Mesendoderm (in vitro differentiated cells): ENCODE results near the gene ALX3.

Source experiments
- DNase-seq: peaks from one replicate; pipeline ENCODE4 v3.0.0; 2013
- H2AK5ac ChIP-seq: 2 replicates; pipeline ENCODE4 v1.6.1; 2013; ENCODE audit warnings: low read length, inconsistent platforms
- H2BK120ac ChIP-seq: 2 replicates; pipeline ENCODE4 v1.6.1; 2013; ENCODE audit warnings: low read depth, mild to moderate bottlenecking, low read length, moderate library complexity, mixed read lengths
- H2BK15ac ChIP-seq: replicated peaks from 2 replicates; pipeline ENCODE4 v1.6.1; 2013; ENCODE audit warnings: low read depth, mild to moderate bottlenecking, moderate library complexity
- H2BK5ac ChIP-seq: 2 replicates; pipeline ENCODE4 v1.6.1; 2013; ENCODE audit warnings: low read length, inconsistent platforms
- H3K18ac ChIP-seq: 2 replicates; pipeline ENCODE4 v1.6.1; 2013; ENCODE audit warnings: mild to moderate bottlenecking, low read length, mixed read lengths
- H3K23ac ChIP-seq: one replicate; pipeline ENCODE4 v1.6.1; 2013; ENCODE audit warnings: low read length
- H3K27ac ChIP-seq: 2 replicates; pipeline ENCODE4 v1.5.1; 2013; ENCODE audit warnings: low read depth, mild to moderate bottlenecking, inconsistent platforms, low read length, moderate library complexity
- H3K27me3 ChIP-seq: 2 replicates; pipeline ENCODE4 v1.6.1; 2013; ENCODE audit warnings: low read length, control low read depth, mild to moderate bottlenecking, inconsistent platforms; ENCODE audit not compliant: insufficient read depth, poor library complexity
- H3K36me3 ChIP-seq: 2 replicates; pipeline ENCODE4 v1.6.1; 2013; ENCODE audit warnings: low read length, inconsistent platforms; ENCODE audit not compliant: control insufficient read depth, insufficient read depth
- H3K4ac ChIP-seq: one replicate; pipeline ENCODE4 v1.6.1; 2013; ENCODE audit warnings: low read depth, mild to moderate bottlenecking, low read length, moderate library complexity
- H3K4me1 ChIP-seq: 2 replicates; pipeline ENCODE4 v1.6.1; 2013; ENCODE audit warnings: low read depth, low read length, inconsistent platforms; ENCODE audit not compliant: control insufficient read depth
- H3K4me2 ChIP-seq: 2 replicates; pipeline ENCODE4 v1.6.1; 2013; ENCODE audit warnings: low read length
- H3K4me3 ChIP-seq: 2 replicates; pipeline ENCODE4 v1.5.1; 2013; ENCODE audit warnings: mild to moderate bottlenecking, low read length
- H3K56ac ChIP-seq: one replicate; pipeline ENCODE4 v1.6.1; 2013; ENCODE audit warnings: low read length
- H3K79me1 ChIP-seq: 2 replicates; pipeline ENCODE4 v1.6.1; 2013; ENCODE audit warnings: low read length, inconsistent platforms
- H3K79me2 ChIP-seq: 2 replicates; pipeline ENCODE4 v1.6.1; 2013; ENCODE audit warnings: mild to moderate bottlenecking, low read length; ENCODE audit not compliant: control insufficient read depth, insufficient read depth
- H3K9ac ChIP-seq: 2 replicates; pipeline ENCODE4 v1.6.1; 2013; ENCODE audit warnings: low read length, inconsistent platforms
- H4K5ac ChIP-seq: one replicate; pipeline ENCODE4 v1.6.1; 2013; ENCODE audit warnings: low read length
- H4K8ac ChIP-seq: one replicate; pipeline ENCODE4 v1.6.1; 2013; ENCODE audit warnings: low read depth, mild to moderate bottlenecking, control low read depth, low read length, moderate library complexity
- WGBS: extraction: QIAGEN DNeasy Blood & Tissue Kit; methylation state at CpG from one replicate; pipeline ENCODE4 v1.1.7; 2013; ENCODE audit warnings: low lambda C conversion rate, missing lambda C conversion rate; ENCODE audit not compliant: insufficient coverage; ENCODE audit errors: extremely low coverage; 5-methylcytosine and 5-hydroxymethylcytosine counted together

The ALX3 gene

DNA sequence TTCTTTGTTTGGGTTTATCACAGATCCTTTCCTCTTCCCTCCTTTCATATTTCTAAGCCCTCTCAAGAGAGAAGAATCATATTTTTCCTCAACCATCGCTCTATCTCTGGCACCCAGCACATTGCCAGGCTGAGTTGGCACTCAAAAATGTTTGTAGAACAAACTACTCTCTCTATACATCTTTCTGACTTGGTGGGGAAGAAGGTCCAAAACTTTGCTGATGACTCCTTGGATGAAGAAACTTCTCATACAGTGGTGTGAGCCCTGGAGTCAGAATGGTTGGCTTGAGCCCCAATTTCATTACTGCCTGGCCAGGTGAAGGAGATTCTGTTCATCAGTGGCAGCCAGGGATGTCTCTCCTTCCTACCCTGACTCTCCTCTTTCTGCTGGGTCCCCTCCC, 11.9 kb downstream of the ALX3 start:
- no CpG with 5 or more reads among the region's 1 CpG for WGBS
- Histone ChIP-seq H3K4me3 (no peak overlapping the region), H2BK120ac (no peak overlapping the region), H3K4ac (no peak overlapping the region), H3K9ac (no peak overlapping the region), H3K27me3 (no peaks in the 10 kb centered on the region), H3K79me1 (no peaks in the 10 kb centered on the region), H2BK15ac (no peak overlapping the region), H2BK5ac (no peak overlapping the region), H3K23ac (no peak overlapping the region), H3K36me3 (peaks cover 21% of the 10 kb centered on the region), H3K4me1 (no peaks in the 10 kb centered on the region), H4K8ac (no peak overlapping the region), H4K5ac (no peak overlapping the region), H3K4me2 (no peak overlapping the region), H3K18ac (no peak overlapping the region), H3K27ac (no peak overlapping the region), H3K56ac (no peak overlapping the region), H3K79me2 (no peaks in the 10 kb centered on the region), H2AK5ac (no peak overlapping the region)
- no peak for DNase-seq

DNA sequence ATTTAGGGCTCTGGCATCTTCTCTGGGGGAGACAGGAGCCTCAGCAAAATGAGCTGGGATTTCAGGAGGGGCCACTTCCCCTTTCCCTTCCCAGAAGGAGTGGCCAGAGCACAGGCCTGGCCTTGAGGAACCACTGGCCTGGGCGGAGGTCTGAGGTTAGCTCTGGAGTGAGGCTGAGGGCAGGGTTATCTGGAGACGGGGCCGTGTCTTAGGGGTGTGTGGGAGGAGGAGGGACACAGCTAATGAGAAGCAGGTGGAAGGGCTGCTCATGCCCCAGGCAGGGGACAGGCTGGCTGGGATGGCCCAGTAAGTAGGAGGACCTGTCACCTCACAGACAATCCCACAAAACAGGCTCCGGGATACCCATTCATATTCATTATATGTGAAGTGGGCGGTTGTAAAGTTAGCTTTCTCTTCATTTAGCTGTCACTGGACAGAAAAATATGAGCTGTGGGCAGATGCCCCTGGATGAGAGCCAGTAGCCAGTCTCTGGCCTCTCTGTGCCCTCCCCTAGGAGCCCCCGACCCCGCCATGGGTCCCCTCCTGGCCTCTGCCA, 12.4 kb downstream of the ALX3 start:
- Histone ChIP-seq H3K4me1 (no peaks in the 10 kb centered on the region), H3K79me1 (no peaks in the 10 kb centered on the region), H2BK5ac (no peak overlapping the region), H3K4me2 (no peak overlapping the region), H3K4me3 (no peak overlapping the region), H3K27ac (no peak overlapping the region), H3K4ac (no peak overlapping the region), H3K18ac (no peak overlapping the region), H4K8ac (no peak overlapping the region), H3K27me3 (no peaks in the 10 kb centered on the region), H2BK15ac (no peak overlapping the region), H3K56ac (no peak overlapping the region), H3K36me3 (peaks cover 21% of the 10 kb centered on the region), H3K79me2 (no peaks in the 10 kb centered on the region), H3K9ac (no peak overlapping the region), H2BK120ac (no peak overlapping the region), H4K5ac (no peak overlapping the region), H2AK5ac (no peak overlapping the region), H3K23ac (no peak overlapping the region)
- DNase-seq: no peak
- WGBS: no CpG with 5 or more reads among the region's 7 CpGs

GRCh38 chr1:110056776-110057175, 13.7 kb downstream of the ALX3 start:
- Histone ChIP-seq H3K36me3 (peaks cover 23% of the 10 kb centered on the region), H2BK5ac (no peak overlapping the region), H3K9ac (no peak overlapping the region), H3K79me2 (no peaks in the 10 kb centered on the region), H3K27me3 (no peaks in the 10 kb centered on the region), H3K4me2 (no peak overlapping the region), H3K79me1 (no peaks in the 10 kb centered on the region), H3K4me3 (no peak overlapping the region), H3K27ac (no peak overlapping the region), H3K4ac (no peak overlapping the region), H2BK120ac (no peak overlapping the region), H3K23ac (no peak overlapping the region), H3K4me1 (no peaks in the 10 kb centered on the region), H4K5ac (no peak overlapping the region), H3K18ac (no peak overlapping the region), H3K56ac (no peak overlapping the region), H2AK5ac (no peak overlapping the region), H4K8ac (no peak overlapping the region), H2BK15ac (no peak overlapping the region)
- no CpG with 5 or more reads among the region's 3 CpGs for WGBS
- DNase-seq: no peak

GRCh38 chr1:110056285-110056683, 14.2 kb downstream of the ALX3 start:
- Histone ChIP-seq H3K27me3 (no peaks in the 10 kb centered on the region), H4K8ac (no peak overlapping the region), H2BK5ac (no peak overlapping the region), H3K18ac (no peak overlapping the region), H3K23ac (no peak overlapping the region), H3K27ac (no peak overlapping the region), H3K79me2 (no peaks in the 10 kb centered on the region), H4K5ac (no peak overlapping the region), H3K56ac (no peak overlapping the region), H3K4me2 (no peak overlapping the region), H3K36me3 (peaks cover 27% of the 10 kb centered on the region), H2BK15ac (no peak overlapping the region), H2AK5ac (no peak overlapping the region), H3K4ac (no peak overlapping the region), H3K4me3 (no peak overlapping the region), H3K9ac (no peak overlapping the region), H3K4me1 (no peaks in the 10 kb centered on the region), H2BK120ac (no peak overlapping the region), H3K79me1 (no peaks in the 10 kb centered on the region)
- DNase-seq: no peak
- WGBS: no CpG with 5 or more reads among the region's 4 CpGs

- no CpG with 5 or more reads among the region's 5 CpGs for WGBS
- H3K27ac ChIP-seq: no peak overlapping the region
Measured at GRCh38 chr1:110055493-110056284, 14.8 kb downstream of the ALX3 start.

More at GRCh38 chr1:110055493-110056284, 14.8 kb downstream of the ALX3 start:
- H3K23ac ChIP-seq: no peak overlapping the region
- no peak overlapping the region for H2AK5ac ChIP-seq
- DNase-seq: no peak
- no peak overlapping the region for H2BK5ac ChIP-seq
- no peaks in the 10 kb centered on the region for H3K79me2 ChIP-seq
- no peak overlapping the region for H3K4me3 ChIP-seq
- H4K5ac ChIP-seq: no peak overlapping the region
- no peak overlapping the region for H3K4me2 ChIP-seq
- no peaks in the 10 kb centered on the region for H3K4me1 ChIP-seq
- H3K18ac ChIP-seq: no peak overlapping the region
- peaks cover 28% of the 10 kb centered on the region for H3K36me3 ChIP-seq
- H3K56ac ChIP-seq: no peak overlapping the region
- no peak overlapping the region for H4K8ac ChIP-seq
- H2BK120ac ChIP-seq: no peak overlapping the region
- H3K79me1 ChIP-seq: no peaks in the 10 kb centered on the region
- H2BK15ac ChIP-seq: no peak overlapping the region
- no peaks in the 10 kb centered on the region for H3K27me3 ChIP-seq
- no peak overlapping the region for H3K9ac ChIP-seq
- H3K4ac ChIP-seq: no peak overlapping the region
